NCI-H2196 (cell line): ENCODE data around the gene UBTD1.
A peak's percentile ranks its signal among the peaks of the same experiment; 100 is the strongest.
"Not testable (repeated sequence)": the region's sequence is repeated elsewhere in the genome, so short reads cannot be mapped to it uniquely, and the experiment has no call there.

Experiments used
- DNase-seq: peaks from one replicate; lab custom pipeline; 2025; ENCODE audit not compliant: unreplicated experiment; lab: John Stamatoyannopoulos, UW

Gene UBTD1

DNA sequence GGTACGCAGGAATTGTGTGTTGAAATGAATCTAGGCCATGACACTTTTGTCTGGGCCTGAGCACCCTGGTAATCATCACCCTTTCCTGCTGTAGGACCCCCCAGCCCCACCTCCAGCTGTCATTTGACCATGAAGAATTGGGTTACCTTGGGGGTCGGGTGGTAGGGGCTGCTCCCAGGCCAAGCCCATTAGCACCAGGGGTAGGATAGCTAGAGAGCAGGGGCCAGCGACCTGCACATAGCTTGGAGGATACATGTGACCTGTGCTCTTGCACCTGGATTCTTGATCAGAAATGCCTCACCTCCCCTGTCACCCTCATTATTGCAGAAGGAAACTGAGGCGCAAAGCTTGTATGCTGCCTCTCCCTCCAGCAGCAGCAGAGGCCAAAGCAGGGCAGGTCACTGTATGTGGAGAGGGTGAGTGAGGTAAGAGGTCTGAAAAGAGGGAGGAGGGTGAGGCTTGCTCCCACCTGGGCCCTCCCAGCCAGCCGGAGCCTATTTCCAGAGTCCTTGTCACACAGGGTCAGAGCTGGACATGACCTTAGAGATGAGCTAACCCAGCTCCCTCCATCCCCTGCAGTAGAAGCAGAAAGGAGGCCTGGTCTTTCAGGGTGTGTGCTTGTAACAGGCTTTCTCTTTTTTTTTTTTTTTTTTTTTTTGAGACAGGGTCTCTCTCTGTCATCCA, 38.6 kb downstream of the UBTD1 start:
- no peak for DNase-seq

DNA sequence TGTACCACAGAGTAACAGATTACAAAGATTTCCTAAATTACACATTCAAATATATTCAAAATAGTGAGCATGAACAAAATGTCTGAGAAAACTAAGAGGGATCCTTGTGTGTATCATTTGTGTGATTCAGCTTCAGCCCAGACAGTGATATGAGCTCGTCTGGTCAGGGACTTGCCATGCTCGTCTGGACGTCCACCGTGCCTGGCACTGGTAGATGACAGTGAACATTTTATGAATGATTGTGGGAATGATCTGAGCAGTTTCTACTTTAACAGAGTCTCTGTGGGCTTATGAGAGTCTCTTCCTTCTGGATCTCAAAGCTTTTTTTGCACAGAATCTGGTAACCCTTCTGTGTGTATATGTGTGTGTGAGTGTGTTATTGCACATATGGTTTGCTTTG, 39.7 kb downstream of the UBTD1 start:
- DNase-seq, result no peak

DNA sequence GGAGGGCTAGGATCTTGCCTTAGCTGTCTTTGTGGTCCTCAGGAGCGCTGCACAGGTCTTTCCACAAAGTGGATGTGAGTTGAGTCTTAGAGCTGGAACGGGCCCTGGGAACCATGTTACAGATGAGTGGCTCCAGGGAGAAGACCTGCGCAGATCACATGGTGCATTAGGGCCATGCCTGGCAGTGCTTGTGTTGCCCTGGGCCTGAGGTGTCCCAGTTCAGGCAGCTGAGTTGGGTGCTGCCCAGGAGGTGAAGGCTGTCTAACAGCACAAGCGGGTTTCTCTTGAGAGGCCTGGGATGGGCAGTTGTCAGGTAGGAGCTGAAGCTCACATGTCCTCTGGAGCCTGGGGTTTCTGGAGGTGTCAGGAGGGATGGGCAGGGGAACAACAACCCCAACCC, 40.1 kb downstream of the UBTD1 start:
- DNase-seq, result no peak

DNA sequence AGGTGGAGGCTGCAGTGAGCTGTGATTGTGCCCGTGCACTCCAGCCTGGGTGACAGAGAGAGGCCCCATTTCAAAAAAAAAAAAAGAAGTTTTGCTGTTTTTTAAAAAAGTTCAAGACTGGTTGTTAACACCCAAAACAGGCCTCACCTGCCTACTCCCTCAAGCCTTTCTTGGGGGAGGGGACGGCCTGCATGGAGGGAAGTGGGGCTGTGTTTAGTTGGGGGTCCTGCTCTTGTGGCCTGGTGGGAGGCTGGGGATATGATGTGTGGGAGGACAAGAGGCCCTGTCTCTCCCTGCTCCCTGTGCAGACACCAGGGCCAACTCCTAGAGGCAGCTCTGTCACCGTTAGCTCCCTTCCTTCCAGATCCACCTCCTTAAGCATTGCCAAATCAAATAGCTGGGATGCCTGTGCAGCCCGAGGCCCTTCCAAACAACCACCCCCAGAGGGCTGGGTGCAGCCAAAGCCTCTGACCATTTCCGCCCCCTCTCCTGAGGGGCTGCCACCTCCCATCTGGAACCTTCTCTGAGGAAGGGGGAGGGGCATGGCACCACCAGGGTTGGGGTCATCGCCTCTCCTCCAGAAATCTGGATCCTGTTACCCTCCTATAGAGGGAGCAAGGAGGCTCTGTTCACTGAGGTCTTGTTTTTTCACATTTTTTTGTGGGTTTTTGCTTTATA, 40.9 kb downstream of the UBTD1 start:
- DNase-seq, result no peak

DNA sequence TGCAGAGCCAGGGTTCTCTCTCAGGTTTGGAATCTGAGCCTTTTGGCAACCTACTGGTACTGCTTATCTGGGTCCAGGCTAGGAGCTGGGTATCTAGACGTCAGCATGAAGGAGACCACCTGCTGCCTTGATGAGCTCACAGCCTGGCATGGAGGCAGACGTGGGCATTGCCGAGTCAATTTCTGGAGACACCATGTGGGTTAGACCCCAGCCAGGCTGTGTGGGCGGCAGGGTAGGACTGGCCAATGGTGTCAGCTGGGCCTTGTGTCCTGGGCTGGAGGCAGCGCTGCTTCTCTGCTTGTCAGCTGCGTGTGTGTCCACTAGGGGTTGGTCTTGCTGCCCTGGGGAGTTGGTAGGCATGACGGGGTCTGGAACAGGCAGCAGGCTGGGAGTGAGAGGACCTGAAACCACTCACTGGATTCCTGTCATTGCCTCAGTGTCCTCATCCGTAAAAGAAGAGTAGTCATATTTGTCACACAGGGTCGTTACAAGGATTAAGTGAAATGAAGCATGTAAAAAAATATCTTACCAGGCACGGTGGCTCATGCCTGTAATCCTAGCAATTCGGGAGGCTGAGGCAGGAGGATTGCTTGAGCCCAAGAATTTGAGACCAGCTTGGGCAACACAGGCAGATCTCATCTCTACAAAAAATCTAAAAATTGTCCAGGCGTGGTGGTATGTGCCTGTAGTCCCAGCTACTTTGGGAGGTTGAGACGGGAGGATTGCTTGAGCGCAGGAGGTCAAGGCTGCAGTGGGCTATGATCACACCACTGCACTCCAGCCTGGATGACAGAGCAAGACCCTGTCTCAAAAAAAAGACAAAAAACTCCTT, 42.2 kb downstream of the UBTD1 start:
- DNase-seq, result no peak

DNA sequence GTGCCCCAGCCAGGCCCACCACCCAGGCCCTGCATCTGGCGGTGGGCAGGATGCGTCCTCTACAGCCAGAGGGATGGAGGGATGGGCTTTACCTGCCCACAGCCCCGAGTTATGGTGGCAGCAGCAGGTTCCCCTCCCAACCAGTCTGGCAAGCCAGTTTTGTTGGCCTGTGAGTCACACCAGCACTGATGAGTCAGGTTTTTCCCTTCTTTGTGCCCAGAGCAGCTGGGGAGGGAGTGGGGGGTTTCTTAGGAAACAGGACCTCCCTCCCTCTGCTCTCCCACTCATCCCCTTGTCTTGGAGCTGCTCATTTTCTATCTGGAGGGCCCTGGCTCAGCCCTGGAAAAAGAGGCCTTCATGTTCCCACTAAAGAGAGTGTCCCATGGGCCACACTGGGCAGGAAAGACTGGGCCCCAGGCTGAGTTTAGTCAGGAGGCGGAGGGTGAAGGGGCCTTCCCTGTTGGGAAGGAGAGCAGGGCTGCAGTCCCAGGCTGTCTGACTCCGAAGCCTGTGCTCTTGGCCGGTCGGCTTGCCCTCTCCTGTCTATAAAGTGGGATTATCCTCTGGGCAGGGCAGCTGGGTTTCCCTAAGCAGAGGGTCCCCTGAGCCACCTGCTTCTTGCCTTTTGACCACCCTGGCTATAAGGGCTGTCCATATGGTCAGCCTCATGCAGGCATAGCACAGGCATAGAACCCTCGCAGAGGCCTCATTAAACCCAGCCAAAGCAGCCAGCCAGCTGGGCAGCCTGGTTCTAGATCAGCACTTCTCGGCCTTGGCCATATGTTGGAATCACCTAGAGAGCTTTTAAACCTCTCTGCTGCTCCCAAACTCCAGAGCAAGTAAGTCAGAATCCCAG, 43.7 kb downstream of the UBTD1 start:
- DNase-seq, result no peak

DNA sequence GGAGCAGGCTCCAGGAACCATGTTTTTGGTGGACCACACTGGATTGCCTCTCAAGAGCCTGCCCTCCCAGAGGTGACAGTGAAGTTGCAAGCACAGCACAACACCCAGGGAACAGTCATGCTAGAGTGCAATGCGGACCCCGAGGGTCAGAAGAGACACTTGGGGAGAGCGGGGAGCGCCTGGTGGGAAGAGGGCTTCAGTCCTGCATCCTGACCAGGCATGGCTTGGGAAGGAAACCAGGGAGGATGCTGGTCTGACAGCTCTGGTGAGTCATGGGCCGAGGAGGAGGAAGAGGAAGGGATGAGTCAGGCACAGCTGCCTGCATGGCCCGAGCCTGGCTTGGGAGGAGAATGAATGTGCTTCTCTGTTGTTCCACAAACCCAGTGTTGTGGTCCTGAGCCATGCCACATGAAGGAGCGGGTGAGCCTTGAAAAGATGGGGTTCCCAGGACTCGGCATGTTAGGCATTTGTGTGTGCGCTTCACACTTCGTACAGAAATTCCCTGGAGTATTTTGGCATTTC, 44.4 kb downstream of the UBTD1 start:
- no peak for DNase-seq

DNA sequence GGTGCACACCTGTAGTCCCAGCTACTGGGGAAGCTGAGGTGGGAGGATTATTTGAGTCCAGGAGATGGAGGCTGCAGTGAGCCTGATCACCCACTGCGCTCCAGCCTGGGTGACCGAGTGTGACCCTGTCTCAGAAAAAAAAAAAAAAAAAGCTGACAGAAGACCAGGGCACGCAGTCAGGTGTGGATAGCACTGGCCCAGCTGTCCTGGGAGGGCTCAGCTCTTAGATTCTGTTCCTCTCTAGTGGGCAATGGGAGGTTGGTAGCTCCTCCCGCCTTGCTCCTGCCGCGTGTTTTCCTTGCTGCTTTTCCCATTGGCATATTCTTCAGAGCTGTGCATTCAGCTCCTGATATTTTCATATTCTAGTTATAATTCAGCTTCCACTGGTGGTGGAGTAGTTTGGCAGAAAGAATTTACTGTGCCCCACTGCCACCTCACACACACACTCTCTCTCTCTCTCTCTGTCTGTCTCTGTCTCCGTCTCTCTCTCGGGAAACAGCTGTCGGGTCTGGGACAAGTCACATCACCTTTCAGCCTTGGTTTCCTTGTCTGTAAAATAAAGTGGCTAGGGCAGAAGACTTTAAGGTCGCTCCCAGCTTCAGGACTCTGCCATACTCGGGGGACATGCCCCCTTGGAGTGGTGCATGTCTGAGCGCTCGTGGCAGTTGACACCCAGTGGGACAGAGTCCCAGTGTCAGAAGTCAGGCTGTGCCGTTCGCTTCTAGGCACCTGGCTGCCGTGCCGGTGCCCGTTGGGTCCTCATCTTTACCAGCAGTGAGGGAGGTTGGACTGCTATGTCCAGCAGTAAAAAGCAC, 47.9 kb downstream of the UBTD1 start:
- no peak for DNase-seq

DNA sequence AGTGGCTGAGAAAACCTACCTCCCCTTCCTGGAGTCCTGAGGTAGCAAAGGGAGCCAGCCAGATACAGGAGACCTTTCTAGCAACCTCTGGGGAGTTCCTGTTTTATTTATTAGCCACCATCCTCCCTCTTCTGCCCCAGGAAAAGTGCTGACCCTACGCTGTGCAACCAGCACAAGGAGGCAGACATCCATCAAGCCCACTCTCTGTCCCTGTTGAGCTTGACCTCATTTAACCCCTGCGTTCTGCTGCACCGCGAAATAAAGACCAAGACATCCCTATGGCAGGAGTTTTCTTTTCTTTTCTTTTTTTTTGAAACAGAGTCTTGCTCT, 48.5 kb downstream of the UBTD1 start:
- DNase-seq, result no peak

DNA sequence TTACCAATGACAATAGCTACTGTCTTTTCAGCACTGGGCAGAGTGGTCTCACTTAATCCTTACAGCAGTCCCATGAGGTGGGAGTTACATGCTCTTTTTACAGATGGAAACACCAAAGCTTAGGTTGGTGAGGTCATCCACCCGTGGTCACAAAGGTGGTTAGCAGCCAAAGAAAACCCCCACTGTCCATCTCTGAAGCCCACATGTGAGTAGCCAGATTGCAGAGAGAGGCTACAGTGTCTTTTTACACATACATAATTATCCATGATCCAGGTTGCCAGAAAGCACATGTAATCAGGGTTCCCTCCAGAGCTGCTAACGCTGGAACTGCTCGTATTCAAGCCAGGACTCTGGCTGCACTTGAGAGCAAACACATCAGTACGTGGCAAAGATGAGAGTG, 49.2 kb downstream of the UBTD1 start:
- no peak for DNase-seq

DNA sequence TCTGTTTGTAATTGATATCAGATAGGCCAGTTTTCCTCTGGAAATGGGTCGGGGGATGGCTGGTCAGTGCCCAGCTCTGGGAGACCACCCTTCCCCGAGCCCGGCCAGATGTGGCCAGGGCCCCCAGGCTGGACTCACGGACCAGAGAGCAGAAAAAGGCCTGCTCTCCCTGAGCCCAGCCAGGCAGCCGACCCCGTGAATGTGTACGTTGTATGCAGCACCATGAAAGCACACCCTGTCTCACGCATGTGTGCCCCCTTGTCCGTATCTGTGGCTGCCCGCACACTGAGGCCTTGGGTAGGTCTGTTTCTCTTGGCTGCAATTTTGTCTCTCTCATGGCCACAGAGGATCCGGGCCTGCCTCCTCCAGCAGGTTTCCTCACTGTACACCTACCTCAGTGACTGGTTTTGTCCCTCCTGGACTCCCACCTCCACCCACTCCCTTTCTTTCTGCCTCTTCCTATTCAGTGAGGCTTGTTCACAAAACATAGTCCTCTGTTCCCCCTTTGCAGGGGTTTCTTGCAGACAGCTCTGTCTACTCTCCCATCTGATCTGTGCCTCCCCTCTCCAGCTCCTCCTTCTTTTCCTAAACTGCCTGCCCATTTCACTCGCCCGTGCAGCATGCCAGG, 50.2 kb downstream of the UBTD1 start:
- no peak for DNase-seq

DNA sequence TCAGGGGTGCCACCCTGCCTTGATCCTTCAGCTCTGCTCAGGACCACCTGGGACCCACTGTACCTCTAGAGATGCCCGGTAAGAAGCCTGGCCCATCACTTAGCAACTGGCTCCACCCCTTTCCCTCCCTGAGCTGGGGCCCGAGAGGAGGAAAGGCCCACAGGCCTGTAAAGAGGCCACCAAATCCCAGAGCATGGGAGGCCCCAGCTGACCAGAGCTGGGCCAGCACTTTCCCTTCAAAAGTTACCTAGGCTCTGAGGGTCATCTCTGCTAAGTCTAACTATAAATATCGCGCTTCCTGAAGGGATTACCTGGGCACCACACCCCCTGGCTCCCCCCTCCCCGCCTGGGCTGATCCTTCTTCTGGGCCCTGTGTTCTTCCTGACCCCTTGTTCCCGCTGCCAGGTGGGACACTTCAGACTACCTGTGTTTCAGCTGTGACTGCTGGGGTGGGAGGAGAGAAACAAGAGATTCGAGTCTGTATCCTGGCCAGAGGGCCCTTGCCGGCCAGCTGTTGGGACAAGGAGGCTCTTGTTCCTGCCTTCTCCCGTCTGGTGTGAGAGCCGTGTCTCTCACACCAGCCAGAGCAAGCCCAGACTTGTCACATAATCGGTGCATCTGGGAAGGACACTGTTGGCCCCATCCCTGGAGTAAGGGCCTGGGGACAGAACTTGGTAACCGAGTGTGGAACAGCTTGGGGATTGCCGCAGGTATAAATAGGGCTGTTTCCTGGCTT, 51.0 kb downstream of the UBTD1 start:
- DNase-seq, result peak; percentile 46

DNA sequence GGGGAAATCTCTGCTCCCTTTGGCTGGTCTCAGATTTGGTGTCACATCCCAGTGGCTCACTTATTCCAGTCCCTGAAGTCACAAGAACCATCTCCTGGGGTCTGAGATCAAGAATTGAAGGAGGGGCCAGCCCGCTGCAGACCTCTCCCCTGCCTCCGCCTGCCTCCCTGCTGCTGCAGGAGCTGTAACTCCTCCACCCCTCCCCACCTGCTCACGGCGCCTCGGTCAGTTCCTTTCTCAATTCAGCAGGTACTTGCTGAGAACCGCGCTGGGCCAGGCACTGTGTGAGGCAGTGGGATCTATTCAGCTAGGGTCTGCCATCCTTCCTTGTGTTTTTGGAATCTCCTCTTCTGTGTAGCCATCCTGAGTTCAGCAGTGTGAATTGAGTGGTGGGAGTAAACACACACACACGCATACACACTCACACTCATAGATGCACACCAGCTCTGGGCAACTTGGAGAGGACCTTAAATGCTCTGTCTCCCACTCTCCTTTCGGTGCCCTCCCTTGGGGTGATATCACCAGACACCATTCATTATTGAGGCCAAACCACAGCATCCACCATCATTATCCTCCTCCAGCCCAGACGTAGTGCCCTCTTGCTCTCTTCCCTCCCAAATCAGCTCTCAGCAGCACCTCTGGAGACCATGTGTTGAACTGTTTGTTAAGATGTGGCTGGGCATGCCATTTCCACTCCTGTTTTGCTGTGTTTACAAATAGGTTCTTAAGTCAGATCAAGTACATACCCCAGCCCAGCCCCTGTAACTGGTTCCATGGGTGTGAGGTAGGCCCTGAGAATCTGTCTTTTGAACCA, 51.8 kb downstream of the UBTD1 start:
- DNase-seq, result no peak

DNA sequence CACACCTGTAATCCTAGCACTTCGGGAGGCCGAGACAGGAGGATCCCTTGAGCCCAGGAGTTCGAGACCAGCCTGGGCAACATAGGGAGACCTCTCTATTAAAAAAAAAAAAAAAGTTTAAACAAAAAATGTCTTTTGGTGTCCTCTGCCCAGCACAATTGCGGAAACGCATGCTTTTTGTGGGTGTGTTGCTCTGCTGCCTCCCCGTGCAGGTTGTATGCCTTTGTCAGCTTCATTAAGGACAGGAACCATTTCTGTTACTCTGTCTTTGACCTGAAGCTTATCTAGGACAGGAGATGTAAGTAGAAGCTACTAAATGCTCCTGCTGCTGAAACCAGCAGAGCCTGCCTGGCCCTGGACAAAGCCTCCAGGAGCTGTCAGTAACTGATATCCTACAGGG, 52.5 kb downstream of the UBTD1 start:
- no peak for DNase-seq

DNA sequence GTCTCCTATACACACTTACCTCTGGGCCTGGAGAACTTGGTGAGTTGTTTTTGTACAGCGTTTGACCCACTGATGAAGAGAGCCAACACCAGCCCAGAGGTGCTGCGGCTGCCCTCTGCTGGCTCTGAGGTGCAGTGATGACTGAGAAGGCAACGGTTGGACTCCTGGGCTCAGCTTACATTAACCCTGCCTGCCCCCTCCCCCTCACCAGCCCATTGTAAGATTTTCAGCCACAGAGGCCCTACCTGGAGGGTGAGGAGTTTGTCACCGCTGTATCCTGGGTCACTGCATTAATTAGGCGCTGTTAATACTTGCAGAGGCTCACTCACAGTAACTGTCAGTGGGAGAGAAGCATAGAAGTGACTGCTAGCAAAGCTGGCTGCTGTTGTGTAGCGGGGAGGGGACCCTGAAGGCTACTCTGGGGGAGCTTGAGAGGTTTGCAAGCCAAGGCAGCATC, 54.9 kb downstream of the UBTD1 start:
- DNase-seq, result peak; percentile 59

DNA sequence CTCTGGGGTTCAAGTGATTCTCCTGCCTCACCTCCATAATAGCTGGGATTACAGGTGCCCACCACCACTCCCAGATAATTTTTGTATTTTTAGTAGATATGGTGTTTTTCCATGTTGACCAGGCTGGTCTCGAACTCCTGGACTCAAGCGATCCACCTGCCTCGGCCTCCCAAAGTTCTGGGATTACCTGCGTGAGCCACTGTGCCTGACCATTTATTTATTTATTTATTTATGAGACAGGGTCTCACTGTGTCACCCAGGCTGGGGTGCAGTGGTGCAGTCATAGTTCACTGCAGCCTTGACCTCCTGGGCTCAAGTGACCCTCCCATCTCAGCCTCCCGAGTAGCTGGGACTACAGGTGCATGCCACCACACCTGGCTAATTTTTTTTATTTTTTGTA, 55.6 kb downstream of the UBTD1 start:
- DNase-seq, result not testable (repeated sequence)

DNA sequence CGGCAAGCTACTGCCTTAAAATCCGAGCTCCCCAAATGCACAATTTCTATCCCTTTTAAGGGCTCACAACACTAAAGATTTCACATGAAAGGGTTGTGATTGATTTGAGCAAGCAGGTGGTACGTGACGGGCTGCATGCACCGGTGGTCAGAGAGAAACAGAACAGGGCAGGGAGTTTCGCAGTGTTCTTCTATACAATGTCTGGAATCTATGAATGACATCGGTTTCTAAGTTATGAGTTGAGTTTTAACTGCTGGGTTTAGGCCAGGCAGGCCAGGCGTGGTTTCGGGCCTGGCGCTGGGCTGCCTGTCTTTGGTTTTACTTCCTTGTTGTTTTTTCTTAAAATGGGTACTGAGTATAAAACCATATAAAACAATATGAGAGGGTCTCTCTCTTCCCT, 56.8 kb downstream of the UBTD1 start:
- DNase-seq, result not testable (repeated sequence)

DNA sequence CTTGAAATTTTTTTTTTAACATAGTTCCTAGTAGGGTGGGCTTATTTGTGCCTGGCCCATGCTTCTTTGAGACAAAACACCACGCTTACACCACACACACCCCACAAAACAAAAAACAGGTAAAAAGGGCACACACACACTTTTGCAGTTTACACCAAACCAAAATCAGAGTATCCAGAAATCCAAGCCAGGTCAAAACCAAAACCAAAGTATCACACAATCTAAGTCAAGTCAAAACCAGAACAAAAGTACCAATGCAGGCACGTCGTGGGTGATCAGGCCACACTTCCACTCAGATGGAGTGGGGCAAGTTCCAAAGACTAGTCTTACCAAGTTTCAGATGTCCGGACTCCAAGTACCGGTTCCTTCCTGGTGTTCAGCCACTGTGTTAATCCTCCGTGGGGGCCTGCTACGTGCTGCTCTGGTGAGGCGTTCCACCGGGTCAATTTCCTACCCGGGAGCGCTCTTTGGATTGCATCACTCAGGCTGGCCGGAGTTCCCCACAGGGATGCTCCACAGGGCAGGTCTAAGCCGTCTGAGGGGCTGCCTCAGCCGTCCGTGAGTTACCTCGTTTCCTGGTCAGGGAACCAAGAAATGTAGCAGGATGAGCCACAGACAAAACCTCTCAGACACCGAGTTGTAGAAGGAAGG, 62.1 kb downstream of the UBTD1 start:
- DNase-seq, result not testable (repeated sequence)
